ENCODE data around the gene PDE1C.

PDE1C gene

GRCh38 chr7:31986878-31987518 is 83.2 kb downstream of the PDE1C start:
- no peak for FAIRE-seq

GRCh38 chr7:31982962-31983361 is 87.2 kb downstream of the PDE1C start:
- FAIRE-seq, result no peak

GRCh38 chr7:31981874-31982390 is 88.3 kb downstream of the PDE1C start:
- no peak for FAIRE-seq

GRCh38 chr7:31979690-31980330 is 90.4 kb downstream of the PDE1C start:
- FAIRE-seq, result no peak

- no peak for FAIRE-seq
Measured at GRCh38 chr7:31975546-31975945, 94.7 kb downstream of the PDE1C start.

GRCh38 chr7:31974351-31974750 is 95.9 kb downstream of the PDE1C start:
- FAIRE-seq, result no peak

- no peak for FAIRE-seq
Measured at GRCh38 chr7:31971049-31971667, 99.0 kb downstream of the PDE1C start.

- FAIRE-seq, result no peak
Measured at GRCh38 chr7:31970501-31970900, 99.7 kb downstream of the PDE1C start.

GRCh38 chr7:31963569-31964175 is 106.5 kb downstream of the PDE1C start:
- no peak for FAIRE-seq

- FAIRE-seq, result no peak
Measured at GRCh38 chr7:31962246-31962645, 108.0 kb downstream of the PDE1C start.

- no peak for FAIRE-seq
Measured at GRCh38 chr7:31958226-31958625, 112.0 kb downstream of the PDE1C start.

GRCh38 chr7:31957756-31958155 is 112.5 kb downstream of the PDE1C start:
- FAIRE-seq, result no peak

- FAIRE-seq, result no peak
Measured at GRCh38 chr7:31957090-31957720, 113.0 kb downstream of the PDE1C start.

- no peak for FAIRE-seq
Measured at GRCh38 chr7:31955641-31956040, 114.6 kb downstream of the PDE1C start.

GRCh38 chr7:31955021-31955420 is 115.2 kb downstream of the PDE1C start:
- no peak for FAIRE-seq

GRCh38 chr7:31954500-31954899 is 115.7 kb downstream of the PDE1C start:
- no peak for FAIRE-seq

- FAIRE-seq, result no peak
Measured at GRCh38 chr7:31953432-31953831, 116.8 kb downstream of the PDE1C start.

- no peak for FAIRE-seq
Measured at GRCh38 chr7:31950091-31950755, 120.0 kb downstream of the PDE1C start.

GRCh38 chr7:31948029-31948428 is 122.2 kb downstream of the PDE1C start:
- no peak for FAIRE-seq

GRCh38 chr7:31940167-31940566 is 130.0 kb downstream of the PDE1C start:
- FAIRE-seq, result no peak

GRCh38 chr7:31939076-31939475 is 131.1 kb downstream of the PDE1C start:
- FAIRE-seq, result no peak

- no peak for FAIRE-seq
Measured at GRCh38 chr7:31938650-31939049, 131.6 kb downstream of the PDE1C start.

GRCh38 chr7:31937982-31938381 is 132.2 kb downstream of the PDE1C start:
- FAIRE-seq, result no peak
